Thyroid gland (tissue), 4 donors: ENCODE results near the gene SREBF1. TPM values are rescaled to one million over a fixed set of nuclear protein-coding genes. Genes with fewer than 3 reads are reported as not detected.

ENCODE experiments used
- DNase-seq, 2 donors: peaks; one replicate each; pipeline ENCODE4 v3.0.0-alpha.2; 2019
- H3K27ac ChIP-seq, 3 donors: fragments of 200-600 bp; sonication (generic); 1 replicate in 2 of 3; 2 replicates in 1 of 3; pipeline ENCODE4 v1.5.1; 2016 to 2019; ENCODE audit warnings: mild to moderate bottlenecking in 1 of 3, moderate library complexity in 1 of 3
- H3K27me3 ChIP-seq: fragments of 200-600 bp; sonication (generic); one replicate; pipeline ENCODE4 v1.5.1; 2019
- H3K36me3 ChIP-seq, 2 donors: fragments of 200-600 bp; sonication (generic); one replicate each; pipeline ENCODE4 v1.5.1; 2016 to 2019
- H3K4me1 ChIP-seq, 2 donors: fragments of 200-600 bp; sonication (generic); one replicate each; pipeline ENCODE4 v1.5.1; 2017 to 2019
- H3K4me3 ChIP-seq, 3 donors: fragments of 200-600 bp; sonication (generic); replicated peaks in 1 of 3; 1 replicate in 2 of 3; 2 replicates in 1 of 3; pipeline ENCODE4 v1.5.1; 2016; ENCODE audit warnings: mild to moderate bottlenecking in 1 of 3
- H3K9me3 ChIP-seq: fragments of 200-600 bp; sonication (generic); one replicate; pipeline ENCODE4 v1.5.1; 2017
- CTCF ChIP-seq, 6 experiments: fragments of 200-600 bp in 3 of 6; fragments of 450-650 bp in 3 of 6; sonication (generic) in 3 of 6; IDR thresholded peaks; one replicate each; pipeline ENCODE4 v1.5.1; 2016 to 2019; ENCODE audit warnings: antibody characterized with exemption in 6 of 6, mild to moderate bottlenecking in 2 of 6, inconsistent platforms in 1 of 6, moderate library complexity in 1 of 6
- POLR2A ChIP-seq, 2 donors: fragments of 450-650 bp; IDR thresholded peaks; one replicate each; pipeline ENCODE4 v1.6.1; 2017; ENCODE audit warnings: antibody characterized with exemption in 2 of 2, mild to moderate bottlenecking in 2 of 2, moderate library complexity in 1 of 2
- WGBS, 2 donors: methylation state at CpG; one replicate each; pipeline ENCODE4 v1.1.5; 2017; 5-methylcytosine and 5-hydroxymethylcytosine counted together
- intact Hi-C: fragments of 100-400 bp; cut with DNase I; formaldehyde crosslinking; loops from one replicate; pipeline ENCODE4 v1.15.1; 2023
- total RNA-seq, 4 donors: library from RNA; depleted of rRNA; stranded (reverse); fragments of >200 nt; gene quantifications; one replicate each; pipeline ENCODE4 v1.2.3, GENCODE V29; 2016

SREBF1 gene
- total RNA-seq, 4 donors from 2014 or later: 44.6 to 89.4 (median 63.0) TPM

GRCh38 chr17:17847118-17847689 is 10.4 kb upstream of the SREBF1 start:
- no peak for DNase-seq
- peak overlapping the region in 2 of 3 donors; percentile 58 to 99 for H3K27ac ChIP-seq
- H3K36me3 ChIP-seq: peaks cover 9 to 13% of the 10 kb centered on the region in 2 donors
- peaks cover 75 to 90% of the 10 kb centered on the region in 2 donors for H3K4me1 ChIP-seq
- no peak overlapping the region for H3K4me3 ChIP-seq
- WGBS, 2 donors: 75 to 79% methylated on average over 12 to 16 of the region's 17 CpGs
- intact Hi-C loops: no loop called here
- TF ChIP-seq CTCF (IDR thresholded peaks at IDR 0.05): no peak
- no peak for TF ChIP-seq POLR2A (IDR thresholded peaks at IDR 0.05)
- H3K9me3 ChIP-seq: no peaks in the 10 kb centered on the region
- H3K27me3 ChIP-seq: no peaks in the 10 kb centered on the region

GRCh38 chr17:17846645-17847044 is 9.9 kb upstream of the SREBF1 start:
- DNase-seq: no peak
- Histone ChIP-seq H3K36me3 (peaks cover 9 to 13% of the 10 kb centered on the region in 2 donors), H3K27ac (peak overlapping the region in 2 of 3 donors; percentile 71 to 99), H3K9me3 (no peaks in the 10 kb centered on the region), H3K4me1 (peaks cover 73 to 90% of the 10 kb centered on the region in 2 donors), H3K27me3 (no peaks in the 10 kb centered on the region), H3K4me3 (no peak overlapping the region)
- TF ChIP-seq CTCF (IDR thresholded peaks at IDR 0.05) (no peak), POLR2A (IDR thresholded peaks at IDR 0.05) (no peak)
- 93 to 98% methylated on average over 6 to 7 of the region's 8 CpGs for WGBS, 2 donors
- intact Hi-C loops: no loop called here

GRCh38 chr17:17846003-17846402 is 9.2 kb upstream of the SREBF1 start:
- TF ChIP-seq CTCF (IDR thresholded peaks at IDR 0.05) (no peak), POLR2A (IDR thresholded peaks at IDR 0.05) (no peak)
- no peak for DNase-seq
- Histone ChIP-seq H3K4me3 (no peak overlapping the region), H3K9me3 (no peaks in the 10 kb centered on the region), H3K27me3 (no peaks in the 10 kb centered on the region), H3K4me1 (peaks cover 72 to 90% of the 10 kb centered on the region in 2 donors), H3K27ac (peak overlapping the region; percentile 71 to 99 (median 97)), H3K36me3 (peaks cover 9 to 13% of the 10 kb centered on the region in 2 donors)
- 77 to 88% methylated on average over 5 of the region's 8 CpGs for WGBS, 2 donors
- intact Hi-C loops: no loop called here

- intact Hi-C loops: no loop called here
- Histone ChIP-seq H3K4me3 (no peak overlapping the region), H3K27me3 (no peaks in the 10 kb centered on the region), H3K9me3 (no peaks in the 10 kb centered on the region), H3K27ac (peak overlapping the region; percentile 71 to 99 (median 97)), H3K4me1 (peaks cover 71 to 89% of the 10 kb centered on the region in 2 donors), H3K36me3 (peaks cover 9 to 13% of the 10 kb centered on the region in 2 donors)
- TF ChIP-seq CTCF (IDR thresholded peaks at IDR 0.05) (no peak), POLR2A (IDR thresholded peaks at IDR 0.05) (no peak)
- DNase-seq: peak; percentile 89 to 94
- 54 to 69% methylated on average over 2 to 5 of the region's 13 CpGs for WGBS, 2 donors
Observed at GRCh38 chr17:17845046-17845775, 8.4 kb upstream of the SREBF1 start.

- DNase-seq: no peak
- WGBS, 2 donors: 97 to 98% methylated on average over 5 to 6 of the region's 6 CpGs
- peaks cover 68 to 87% of the 10 kb centered on the region in 2 donors for H3K4me1 ChIP-seq
- peaks cover 9 to 13% of the 10 kb centered on the region in 2 donors for H3K36me3 ChIP-seq
- no peaks in the 10 kb centered on the region for H3K9me3 ChIP-seq
- peak overlapping the region; percentile 97 to 99 (median 99) for H3K27ac ChIP-seq
- TF ChIP-seq CTCF (IDR thresholded peaks at IDR 0.05) (no peak), POLR2A (IDR thresholded peaks at IDR 0.05) (no peak)
- intact Hi-C loops: no loop called here
- H3K27me3 ChIP-seq: no peaks in the 10 kb centered on the region
- no peak overlapping the region for H3K4me3 ChIP-seq
Observed at GRCh38 chr17:17844500-17844899, 7.7 kb upstream of the SREBF1 start.
